GM12878 (cell line): ENCODE data around the gene TCL1B. TPM values are rescaled to one million over a fixed set of nuclear protein-coding genes. Genes with fewer than 3 reads are reported as not detected.

ENCODE experiments used
- ATAC-seq: fragments of 200-7000 bp; cut with Tn5 transposase; 3 replicates; pipeline ENCODE4 v1.9.1; 2020; ENCODE audit warnings: mild to moderate bottlenecking, moderate library complexity
- BruUV-seq: library from RNA; stranded (reverse); fragments of 400-500 nt; replicated peaks from 2 replicates; lab custom pipeline; 2021; lab: Mats Ljungman, UMichigan
- CTCF ChIA-PET: fragments of 300-600 bp; sonication (Branson Sonifier 250); formaldehyde crosslinking; extraction: SDS; loops from one replicate; lab custom pipeline; 2021; ENCODE audit warnings: inconsistent platforms; lab: Yijun Ruan, JAX
- POLR2A ChIA-PET: fragments of 350-600 bp; formaldehyde crosslinking; extraction: SDS; loops from one replicate; lab custom pipeline; 2021; ENCODE audit warnings: inconsistent platforms; lab: Charles Lee
- RAD21 ChIA-PET: fragments of 300-600 bp; sonication (Branson Sonifier 250); formaldehyde crosslinking; loops from one replicate; lab custom pipeline; 2023; ENCODE audit warnings: antibody characterized with exemption; ENCODE audit not compliant: unreplicated experiment; lab: Charles Lee
- SMC1A ChIA-PET: fragments of 300-600 bp; sonication (Branson Sonifier 250); formaldehyde crosslinking; loops from one replicate; lab custom pipeline; 2023; ENCODE audit not compliant: unreplicated experiment, uncharacterized antibody; lab: Charles Lee
- DNase-seq: peaks from one replicate; pipeline ENCODE4 v3.0.0-alpha.2; 2011; ENCODE audit warnings: low read depth, low spot score
- FAIRE-seq: peaks from 3 replicates; lab custom pipeline; 2011; peaks lifted over from hg19 to GRCh38; lab: Jason Lieb, UNC
- H2AFZ ChIP-seq: 2 replicates; pipeline ENCODE4 v1.6.0; 2011; ENCODE audit warnings: low read depth, low read length, control low read depth; ENCODE audit not compliant: control insufficient read depth
- H3K27ac ChIP-seq: 2 replicates; pipeline ENCODE4 v1.5.1; 2011; ENCODE audit warnings: control low read depth; ENCODE audit not compliant: control insufficient read depth, insufficient read depth
- H3K27me3 ChIP-seq, 2 experiments: replicated peaks in 1 of 2; 2 replicates each; pipeline versions ENCODE4 v1.6.0 to v1.6.1; 2011; ENCODE audit warnings: low read length in 1 of 2; ENCODE audit not compliant: control insufficient read depth in 2 of 2, insufficient read depth in 2 of 2
- H3K36me3 ChIP-seq, 2 experiments: 2 replicates each; pipeline ENCODE4 v1.5.1; 2011; ENCODE audit warnings: low read length in 1 of 2; ENCODE audit not compliant: control insufficient read depth in 2 of 2, insufficient read depth in 2 of 2
- H3K4me1 ChIP-seq: 2 replicates; pipeline ENCODE4 v1.6.1; 2011; ENCODE audit warnings: mild to moderate bottlenecking, low read length, moderate library complexity, mixed read lengths; ENCODE audit not compliant: control insufficient read depth, insufficient read depth
- H3K4me2 ChIP-seq: 2 replicates; pipeline ENCODE4 v1.6.0; 2011; ENCODE audit warnings: control low read depth; ENCODE audit not compliant: control insufficient read depth, insufficient read depth
- H3K4me3 ChIP-seq: fragments of 200-600 bp; sonication (generic); 2 replicates; pipeline ENCODE4 v1.5.1; 2016
- H3K79me2 ChIP-seq: 2 replicates; pipeline ENCODE4 v1.6.0; 2011; ENCODE audit warnings: low read length; ENCODE audit not compliant: control insufficient read depth, insufficient read depth
- H3K9ac ChIP-seq: 2 replicates; pipeline ENCODE4 v1.8.0; 2011; ENCODE audit warnings: low read length, control low read depth, mixed read lengths; ENCODE audit not compliant: control insufficient read depth, insufficient read depth
- H3K9me3 ChIP-seq: replicated peaks from 3 replicates; pipeline ENCODE4 v1.5.1; 2011; ENCODE audit warnings: mild to moderate bottlenecking, low read length; ENCODE audit not compliant: control insufficient read depth, insufficient read depth
- H4K20me1 ChIP-seq: 2 replicates; pipeline ENCODE4 v1.6.0; 2011; ENCODE audit not compliant: control insufficient read depth, insufficient read depth
- CBX3 ChIP-seq: fragments of 200-600 bp; sonication (generic); IDR thresholded peaks from 2 replicates; pipeline ENCODE4 v1.6.1; 2016; ENCODE audit warnings: low read depth, borderline replicate concordance
- NR2F1 ChIP-seq: fragments of 450-650 bp; conservative IDR thresholded peaks from 2 replicates; pipeline ENCODE4 v1.6.1; 2017; ENCODE audit warnings: mild to moderate bottlenecking
- WGBS: methylation state at CpG from one replicate; pipeline ENCODE4 v1.1.6; 2016; ENCODE audit warnings: low lambda C conversion rate; ENCODE audit not compliant: insufficient replicate concordance, insufficient coverage; ENCODE audit errors: missing lambda C conversion rate; 5-methylcytosine and 5-hydroxymethylcytosine counted together
- in situ Hi-C: fragments of 300-500 bp; cut with MboI; formaldehyde crosslinking; loops from 9 replicates; pipeline ENCODE4 v1.14.3; 2018; ENCODE audit warnings: mixed read lengths
- intact Hi-C: fragments of 100-400 bp; cut with micrococcal nuclease; formaldehyde crosslinking; loops from one replicate; pipeline ENCODE4 v1.14.2; 2022; ENCODE audit not compliant: unreplicated experiment
- polyA plus RNA-seq, 11 experiments: library from polyadenylated mRNA; depleted of rRNA in 4 of 11; unstranded in 6 of 11; stranded (reverse) in 5 of 11; fragments of >200 nt; fragmentation: Nextera tagmentation in 4 of 11; fragmentation: Illumina TruSeq in 1 of 11; extraction: Ambion mirVana in 4 of 11; extraction: Trizol in 1 of 11; gene quantifications; 1 replicate in 1 of 11; 2 replicates in 10 of 11; pipeline versions ENCODE4 v1.2.1 to v1.2.3, GENCODE V29; 2011 to 2016; ENCODE audit warnings: inconsistent platforms in 2 of 11, missing spikeins in 2 of 11, low read depth in 1 of 11
- total RNA-seq, 4 experiments: library from RNA; depleted of rRNA in 3 of 4; stranded (reverse); fragments of >200 nt in 3 of 4; fragmentation: Illumina TruSeq in 1 of 4; extraction: Trizol in 1 of 4; gene quantifications; 2 replicates each; pipeline versions ENCODE4 v1.2.1 to v1.2.3, GENCODE V29; 2013 to 2021
- TF ChIP-seq, protein P1 (sequence below): fragments of 450-650 bp; formaldehyde crosslinking; IDR thresholded peaks from 2 replicates; pipeline ENCODE4 v1.4.0; 2022; ENCODE audit warnings: mild to moderate bottlenecking, moderate library complexity

TCL1B gene
- total and polyA plus RNA-seq, 10 of the 15 experiments (the other 5 are each of a cell fraction or from before 2014, with no cell fraction given): 0.10 to 0.18 (median 0.13) TPM; not detected in 6

DNA sequence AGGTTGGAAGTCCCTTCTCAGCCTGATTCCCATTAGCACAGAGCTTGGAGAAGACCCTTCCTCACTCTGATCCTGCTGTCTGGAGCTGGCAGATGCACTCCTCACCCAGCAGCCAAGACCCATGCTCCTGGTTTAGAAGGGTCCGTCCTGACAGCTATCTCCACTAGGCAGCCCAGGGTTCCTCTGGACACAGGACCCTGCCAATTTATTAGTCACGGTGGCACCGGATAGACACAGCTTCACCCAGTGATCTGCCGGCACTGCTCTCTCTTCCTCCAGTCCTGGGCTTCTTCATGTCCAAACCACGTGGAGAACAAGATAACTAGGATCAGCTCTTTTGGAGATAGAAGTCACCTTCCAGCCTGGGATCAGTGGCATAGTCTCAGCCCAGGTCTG, 26.2 kb upstream of the TCL1B start:
- RAD21 ChIA-PET: interaction anchor here (1.6 kb wide), 1 partner anchor 20 kb away, joined by 5 read pairs; no protein-coding TSS in a partner anchor
- CTCF ChIA-PET: interaction anchor here (1.1 to 4.5 kb wide), 2 partner anchors 11 to 20 kb away, joined by 4 to 16 read pairs; no protein-coding TSS in a partner anchor
- H3K79me2 ChIP-seq: no peaks in the 10 kb centered on the region
- POLR2A ChIA-PET: no interaction called here
- H3K27ac ChIP-seq: no peak overlapping the region
- H3K9ac ChIP-seq: no peak overlapping the region
- peaks cover 33% of the 10 kb centered on the region for H3K4me1 ChIP-seq
- WGBS: 84% methylated on average over 5 of the region's 5 CpGs
- H3K4me2 ChIP-seq: no peak overlapping the region
- no peak overlapping the region for H3K4me3 ChIP-seq
- in situ Hi-C loops: loop anchor here (25.0 kb wide), 1 partner anchor 1698 kb away; no protein-coding TSS in a partner anchor
- FAIRE-seq (no peak), DNase-seq (no peak), ATAC-seq (no peak)
- intact Hi-C loops: loop anchor here (5.0 kb wide), 1 partner anchor 67 kb away; no protein-coding TSS in a partner anchor
- no peaks in the 10 kb centered on the region; a peak in 2 of 4 replicates for H3K27me3 ChIP-seq
- SMC1A ChIA-PET: interaction anchor here (0.6 to 1.2 kb wide), 3 partner anchors 10 to 84 kb away, joined by 3 read pairs; no protein-coding TSS in a partner anchor
- no peak overlapping the region for H2AFZ ChIP-seq
- no TSS peak for BruUV-seq
- no peaks in the 10 kb centered on the region for H3K9me3 ChIP-seq
- no peak for TF ChIP-seq CBX3
- no peak for TF ChIP-seq NR2F1
- TF ChIP-seq, protein P1, sequence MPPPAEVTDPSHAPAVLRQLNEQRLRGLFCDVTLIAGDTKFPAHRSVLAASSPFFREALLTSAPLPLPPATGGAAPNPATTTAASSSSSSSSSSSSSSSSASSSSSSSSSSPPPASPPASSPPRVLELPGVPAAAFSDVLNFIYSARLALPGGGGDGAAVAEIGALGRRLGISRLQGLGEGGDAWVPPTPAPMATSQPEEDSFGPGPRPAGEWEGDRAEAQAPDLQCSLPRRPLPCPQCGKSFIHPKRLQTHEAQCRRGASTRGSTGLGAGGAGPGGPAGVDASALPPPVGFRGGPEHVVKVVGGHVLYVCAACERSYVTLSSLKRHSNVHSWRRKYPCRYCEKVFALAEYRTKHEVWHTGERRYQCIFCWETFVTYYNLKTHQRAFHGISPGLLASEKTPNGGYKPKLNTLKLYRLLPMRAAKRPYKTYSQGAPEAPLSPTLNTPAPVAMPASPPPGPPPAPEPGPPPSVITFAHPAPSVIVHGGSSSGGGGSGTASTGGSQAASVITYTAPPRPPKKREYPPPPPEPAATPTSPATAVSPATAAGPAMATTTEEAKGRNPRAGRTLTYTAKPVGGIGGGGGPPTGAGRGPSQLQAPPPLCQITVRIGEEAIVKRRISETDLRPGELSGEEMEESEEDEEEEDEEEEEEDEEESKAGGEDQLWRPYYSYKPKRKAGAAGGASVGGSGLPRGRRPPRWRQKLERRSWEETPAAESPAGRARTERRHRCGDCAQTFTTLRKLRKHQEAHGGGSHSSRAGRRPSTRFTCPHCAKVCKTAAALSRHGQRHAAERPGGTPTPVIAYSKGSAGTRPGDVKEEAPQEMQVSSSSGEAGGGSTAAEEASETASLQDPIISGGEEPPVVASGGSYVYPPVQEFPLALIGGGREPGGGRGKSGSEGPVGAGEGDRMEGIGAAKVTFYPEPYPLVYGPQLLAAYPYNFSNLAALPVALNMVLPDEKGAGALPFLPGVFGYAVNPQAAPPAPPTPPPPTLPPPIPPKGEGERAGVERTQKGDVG: no peak
- H4K20me1 ChIP-seq: no peaks in the 10 kb centered on the region
- H3K36me3 ChIP-seq: no peaks in the 10 kb centered on the region
